Upper lobe of left lung (tissue), 6 donors: Measurements from ENCODE around the gene SREBF1. TPM values are rescaled to one million over a fixed set of nuclear protein-coding genes. Genes with fewer than 3 reads are reported as not detected.

Experiments
- ATAC-seq, 2 donors: fragments of 200-7000 bp; cut with Tn5 transposase; one replicate each; pipeline ENCODE4 v1.9.1; 2022; ENCODE audit warnings: mild to moderate bottlenecking in 2 of 2, moderate library complexity in 2 of 2; ENCODE audit not compliant: low FRiP score in 2 of 2
- DNase-seq, 2 donors: peaks; one replicate each; pipeline ENCODE4 v3.0.0-alpha.2; 2019 to 2020
- H3K27ac ChIP-seq, 4 donors: fragments of 200-600 bp; sonication (generic); one replicate each; pipeline ENCODE4 v1.5.1; 2016 to 2019
- H3K27me3 ChIP-seq, 4 donors: fragments of 200-600 bp; sonication (generic); one replicate each; pipeline ENCODE4 v1.5.1; 2017 to 2019
- H3K36me3 ChIP-seq, 4 donors: fragments of 200-600 bp; sonication (generic); one replicate each; pipeline ENCODE4 v1.5.1; 2016 to 2019
- H3K4me1 ChIP-seq, 4 donors: fragments of 200-600 bp; sonication (generic); one replicate each; pipeline ENCODE4 v1.5.1; 2018 to 2019
- H3K4me3 ChIP-seq, 4 donors: fragments of 200-600 bp; sonication (generic); one replicate each; pipeline ENCODE4 v1.5.1; 2017 to 2019; ENCODE audit warnings: mild to moderate bottlenecking in 2 of 4, moderate library complexity in 1 of 4
- H3K9me3 ChIP-seq, 4 donors: fragments of 200-600 bp; sonication (generic); one replicate each; pipeline ENCODE4 v1.5.1; 2018 to 2019
- EP300 ChIP-seq, 4 donors: sonication (generic); formaldehyde crosslinking; IDR thresholded peaks; one replicate each; pipeline ENCODE4 v1.5.1; 2017; ENCODE audit warnings: antibody characterized with exemption in 4 of 4, control low read depth in 2 of 4
- POLR2A ChIP-seq, 4 donors: fragments of 450-650 bp; IDR thresholded peaks; one replicate each; pipeline ENCODE4 v1.5.1; 2016 to 2017; ENCODE audit warnings: antibody characterized with exemption in 4 of 4, mild to moderate bottlenecking in 2 of 4
- POLR2AphosphoS5 ChIP-seq, 2 donors: sonication (generic); formaldehyde crosslinking; IDR thresholded peaks; one replicate each; pipeline ENCODE4 v1.5.1; 2017; ENCODE audit warnings: antibody characterized with exemption in 2 of 2
- WGBS, 2 donors: methylation state at CpG; one replicate each; pipeline ENCODE4 v1.1.5; 2017 to 2018; 5-methylcytosine and 5-hydroxymethylcytosine counted together
- total RNA-seq, 6 donors: library from RNA; depleted of rRNA in 4 of 6; stranded (reverse); fragments of >200 nt in 4 of 6; gene quantifications; one replicate each; pipeline versions ENCODE4 v1.1.0 to v1.2.1, GENCODE V29; 2016 to 2021
- TF ChIP-seq, protein P1 (sequence below), 6 experiments: fragments of 450-650 bp in 4 of 6; fragments of 200-600 bp in 2 of 6; sonication (generic) in 2 of 6; IDR thresholded peaks; one replicate each; pipeline ENCODE4 v1.5.1; 2016 to 2019; ENCODE audit warnings: antibody characterized with exemption in 6 of 6
- donor health status: DM: no; HTN: no; CAD: no; lungs with moderate emphysema.
- donor health status: DM: no; HTN: yes; CAD: no; lungs with severe emphysema.

Gene SREBF1
- total RNA-seq, 6 donors from 2014 or later = 64.2 to 579 (median 123) TPM

DNA sequence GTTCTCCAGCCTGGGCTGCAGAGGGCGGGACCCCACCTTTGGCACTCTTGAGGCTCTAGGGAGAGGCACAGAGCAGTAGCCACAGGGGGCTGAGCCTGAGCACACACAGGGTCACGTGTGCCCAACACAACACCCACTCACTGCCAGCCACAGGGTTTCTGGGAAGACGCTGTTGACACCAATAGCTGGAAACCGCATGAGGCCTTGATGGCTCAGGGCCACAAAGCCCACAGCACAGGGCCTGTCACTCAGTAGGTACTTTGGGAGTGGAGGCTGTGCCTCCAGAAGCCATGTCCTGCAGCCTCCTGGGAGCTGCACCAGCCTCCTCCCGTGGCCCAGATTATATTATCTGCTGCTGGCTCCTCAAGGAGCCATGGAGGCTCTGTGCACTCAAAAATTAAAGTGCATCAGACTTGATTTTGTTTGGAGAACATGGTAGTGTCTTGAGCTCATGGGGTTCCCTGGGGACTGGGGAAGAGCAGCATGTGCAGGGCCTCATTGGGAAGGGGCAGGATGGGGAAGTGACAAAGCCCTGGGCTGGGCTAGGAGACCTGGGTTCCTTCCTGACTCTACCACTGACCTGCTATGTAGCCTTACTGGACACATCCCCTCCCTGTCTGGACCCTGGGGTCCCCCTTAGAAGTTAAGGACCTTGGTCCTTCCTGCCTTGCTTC lies 12.5 kb upstream of the SREBF1 start:
- peaks cover 0 to 17% (median 9%) of the 10 kb centered on the region in 4 donors for H3K36me3 ChIP-seq
- H3K4me1 ChIP-seq = peaks cover 35 to 56% (median 46%) of the 10 kb centered on the region in 4 donors
- no peak overlapping the region for H3K4me3 ChIP-seq
- ATAC-seq (peak; percentile 75 to 77), DNase-seq (peak in 1 of 2 donors; percentile 93)
- H3K9me3 ChIP-seq = no peaks in the 10 kb centered on the region
- H3K27me3 ChIP-seq = no peaks in the 10 kb centered on the region
- H3K27ac ChIP-seq = peak overlapping the region; percentile 82 to 88 (median 85)
- WGBS, 2 donors = 37 to 76% methylated on average over 3 to 5 of the region's 5 CpGs
- TF ChIP-seq EP300 (IDR thresholded peaks at IDR 0.05) (peak; percentile 9 to 96 (median 62)), POLR2AphosphoS5 (IDR thresholded peaks at IDR 0.05) (peak; percentile 80 to 85), POLR2A (IDR thresholded peaks at IDR 0.05) (peak in 1 of 4 donors; percentile 31)
- TF ChIP-seq, protein P1, sequence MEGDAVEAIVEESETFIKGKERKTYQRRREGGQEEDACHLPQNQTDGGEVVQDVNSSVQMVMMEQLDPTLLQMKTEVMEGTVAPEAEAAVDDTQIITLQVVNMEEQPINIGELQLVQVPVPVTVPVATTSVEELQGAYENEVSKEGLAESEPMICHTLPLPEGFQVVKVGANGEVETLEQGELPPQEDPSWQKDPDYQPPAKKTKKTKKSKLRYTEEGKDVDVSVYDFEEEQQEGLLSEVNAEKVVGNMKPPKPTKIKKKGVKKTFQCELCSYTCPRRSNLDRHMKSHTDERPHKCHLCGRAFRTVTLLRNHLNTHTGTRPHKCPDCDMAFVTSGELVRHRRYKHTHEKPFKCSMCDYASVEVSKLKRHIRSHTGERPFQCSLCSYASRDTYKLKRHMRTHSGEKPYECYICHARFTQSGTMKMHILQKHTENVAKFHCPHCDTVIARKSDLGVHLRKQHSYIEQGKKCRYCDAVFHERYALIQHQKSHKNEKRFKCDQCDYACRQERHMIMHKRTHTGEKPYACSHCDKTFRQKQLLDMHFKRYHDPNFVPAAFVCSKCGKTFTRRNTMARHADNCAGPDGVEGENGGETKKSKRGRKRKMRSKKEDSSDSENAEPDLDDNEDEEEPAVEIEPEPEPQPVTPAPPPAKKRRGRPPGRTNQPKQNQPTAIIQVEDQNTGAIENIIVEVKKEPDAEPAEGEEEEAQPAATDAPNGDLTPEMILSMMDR (IDR thresholded peaks at IDR 0.05) = no peak

- H3K36me3 ChIP-seq = peaks cover 0 to 17% (median 9%) of the 10 kb centered on the region in 4 donors
- H3K27ac ChIP-seq = peak overlapping the region; percentile 82 to 88 (median 85)
- H3K4me1 ChIP-seq = peaks cover 35 to 60% (median 48%) of the 10 kb centered on the region in 4 donors
- no peaks in the 10 kb centered on the region for H3K27me3 ChIP-seq
- no peaks in the 10 kb centered on the region for H3K9me3 ChIP-seq
- H3K4me3 ChIP-seq = no peak overlapping the region
- ATAC-seq (peak in 1 of 2 donors; percentile 24), DNase-seq (no peak)
- TF ChIP-seq, protein P1 (IDR thresholded peaks at IDR 0.05) = no peak
- TF ChIP-seq POLR2A (IDR thresholded peaks at IDR 0.05) (no peak), POLR2AphosphoS5 (IDR thresholded peaks at IDR 0.05) (no peak), EP300 (IDR thresholded peaks at IDR 0.05) (no peak)
- 77 to 92% methylated on average over 8 to 10 of the region's 10 CpGs for WGBS, 2 donors
Observed at GRCh38 chr17:17848311-17849082, 11.7 kb upstream of the SREBF1 start.

GRCh38 chr17:17847726-17848125 lies 10.9 kb upstream of the SREBF1 start:
- H3K9me3 ChIP-seq = no peaks in the 10 kb centered on the region

DNA sequence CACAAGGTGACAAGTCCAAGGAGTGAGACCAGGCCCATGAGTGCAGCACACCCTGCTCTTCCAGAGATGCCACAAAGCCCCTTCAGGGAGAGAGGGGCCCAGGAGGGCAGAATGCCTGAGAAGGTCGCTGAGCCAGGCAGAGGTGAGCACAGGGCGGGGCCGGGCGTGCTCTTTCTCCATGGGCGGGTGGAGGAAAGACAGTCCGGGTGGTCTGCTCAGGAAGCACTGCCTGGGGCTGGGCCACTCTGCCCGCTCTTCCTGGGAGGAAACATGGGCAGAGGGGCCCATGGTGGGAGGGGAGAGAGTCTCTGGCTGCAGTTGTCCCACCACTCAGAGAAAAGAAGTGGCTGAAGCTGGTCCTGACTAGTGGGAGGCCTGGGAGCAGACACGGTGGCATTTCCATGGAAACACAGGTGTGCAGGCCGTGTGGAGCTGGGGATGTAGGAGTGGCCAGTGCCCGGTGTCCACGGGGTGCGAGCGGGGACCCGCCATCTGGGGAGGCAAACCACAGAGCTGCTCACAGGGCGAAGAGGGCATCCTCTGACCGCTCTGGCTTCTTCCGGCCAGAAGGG lies 10.4 kb upstream of the SREBF1 start:
- no peak for ATAC-seq
- H3K9me3 ChIP-seq = no peaks in the 10 kb centered on the region
- no peaks in the 10 kb centered on the region for H3K27me3 ChIP-seq
- H3K36me3 ChIP-seq = peaks cover 0 to 17% (median 9%) of the 10 kb centered on the region in 4 donors
- H3K4me1 ChIP-seq = peaks cover 35 to 73% (median 55%) of the 10 kb centered on the region in 4 donors
- peak overlapping the region in 3 of 4 donors; percentile 82 to 88 (median 87) for H3K27ac ChIP-seq
- TF ChIP-seq, protein P1 (IDR thresholded peaks at IDR 0.05) = no peak
- no peak for TF ChIP-seq POLR2A (IDR thresholded peaks at IDR 0.05)
- TF ChIP-seq POLR2AphosphoS5 (IDR thresholded peaks at IDR 0.05) = no peak
- TF ChIP-seq EP300 (IDR thresholded peaks at IDR 0.05) = no peak
- no peak overlapping the region for H3K4me3 ChIP-seq
- WGBS, 2 donors = 82 to 88% methylated on average over 5 to 17 of the region's 17 CpGs
- DNase-seq = peak in 1 of 2 donors; percentile 48

More at GRCh38 chr17:17847726-17848125, 10.9 kb upstream of the SREBF1 start:
- H3K36me3 ChIP-seq = peaks cover 0 to 17% (median 9%) of the 10 kb centered on the region in 4 donors
- DNase-seq = no peak
- peaks cover 32 to 67% (median 51%) of the 10 kb centered on the region in 4 donors for H3K4me1 ChIP-seq
- ATAC-seq = no peak
- WGBS, 2 donors = 94 to 100% methylated on average over 1 to 5 of the region's 5 CpGs
- H3K27me3 ChIP-seq = no peaks in the 10 kb centered on the region
- peak overlapping the region in 3 of 4 donors; percentile 82 to 88 (median 87) for H3K27ac ChIP-seq
- H3K4me3 ChIP-seq = no peak overlapping the region
- no peak for TF ChIP-seq POLR2AphosphoS5 (IDR thresholded peaks at IDR 0.05)
- TF ChIP-seq EP300 (IDR thresholded peaks at IDR 0.05) = no peak
- no peak for TF ChIP-seq POLR2A (IDR thresholded peaks at IDR 0.05)
- TF ChIP-seq, protein P1 (IDR thresholded peaks at IDR 0.05) = no peak
